ENCODE data around the gene TOR2A. TPM values are rescaled to one million over a fixed set of nuclear protein-coding genes. Genes with fewer than 3 reads are reported as not detected.

Gene TOR2A
- total RNA-seq, 3 donors from 2014 or later = 19.7 to 30.2 (median 28.2) TPM

GRCh38 chr9:127770583-127770904 is 35.5 kb upstream of the TOR2A start:
- peak in 1 of 3 donors; percentile 55 for DNase-seq
- no peaks in the 10 kb centered on the region for H3K9me3 ChIP-seq
- H3K4me3 ChIP-seq = no peak overlapping the region
- H3K36me3 ChIP-seq (ENCODE audit: low read depth) = no peaks in the 10 kb centered on the region
- TF ChIP-seq CTCF (IDR thresholded peaks at IDR 0.05) = no peak
- intact Hi-C loops (cut with DNase I, micrococcal nuclease) = no loop called here
- ATAC-seq = no peak
- H3K4me1 ChIP-seq (ENCODE audit: low read depth) = peaks cover 14% of the 10 kb centered on the region

GRCh38 chr9:127769929-127770582 is 35.0 kb upstream of the TOR2A start:
- Histone ChIP-seq H3K9me3 (no peaks in the 10 kb centered on the region), H3K4me3 (no peak overlapping the region), H3K4me1 (ENCODE audit: low read depth) (peaks cover 14% of the 10 kb centered on the region), H3K36me3 (ENCODE audit: low read depth) (no peaks in the 10 kb centered on the region)
- DNase-seq (peak in 1 of 3 donors; percentile 55), ATAC-seq (no peak)
- TF ChIP-seq CTCF (IDR thresholded peaks at IDR 0.05) = no peak
- intact Hi-C loops (cut with DNase I, micrococcal nuclease) = no loop called here

- Histone ChIP-seq H3K4me3 (no peak overlapping the region), H3K4me1 (ENCODE audit: low read depth) (peaks cover 14% of the 10 kb centered on the region), H3K9me3 (no peaks in the 10 kb centered on the region), H3K36me3 (ENCODE audit: low read depth) (no peaks in the 10 kb centered on the region)
- no peak for DNase-seq
- intact Hi-C loops (cut with DNase I, micrococcal nuclease) = no loop called here
- no peak for TF ChIP-seq CTCF (IDR thresholded peaks at IDR 0.05)
- ATAC-seq = no peak
These were observed 34.0 kb upstream of the TOR2A start for GRCh38 chr9:127769101-127769500.

- ATAC-seq (no peak), DNase-seq (no peak)
- peaks cover 14% of the 10 kb centered on the region for H3K4me1 ChIP-seq (ENCODE audit: low read depth)
- no peaks in the 10 kb centered on the region for H3K9me3 ChIP-seq
- no peak for TF ChIP-seq CTCF (IDR thresholded peaks at IDR 0.05)
- no peaks in the 10 kb centered on the region for H3K36me3 ChIP-seq (ENCODE audit: low read depth)
- H3K4me3 ChIP-seq = no peak overlapping the region
- intact Hi-C loops (cut with DNase I, micrococcal nuclease) = no loop called here
These were observed 33.6 kb upstream of the TOR2A start for GRCh38 chr9:127768698-127769097.

- no peak for TF ChIP-seq CTCF (IDR thresholded peaks at IDR 0.05)
- H3K9me3 ChIP-seq = no peaks in the 10 kb centered on the region
- no peaks in the 10 kb centered on the region for H3K36me3 ChIP-seq (ENCODE audit: low read depth)
- ATAC-seq (no peak), DNase-seq (no peak)
- no peak overlapping the region for H3K4me3 ChIP-seq
- H3K4me1 ChIP-seq (ENCODE audit: low read depth) = peaks cover 14% of the 10 kb centered on the region
- intact Hi-C loops (cut with DNase I, micrococcal nuclease) = no loop called here
These were observed 32.8 kb upstream of the TOR2A start for GRCh38 chr9:127767909-127768331.

- intact Hi-C loops (cut with DNase I, micrococcal nuclease) = no loop called here
- no peak for DNase-seq
- Histone ChIP-seq H3K4me1 (ENCODE audit: low read depth) (peaks cover 14% of the 10 kb centered on the region), H3K4me3 (no peak overlapping the region), H3K9me3 (no peaks in the 10 kb centered on the region), H3K36me3 (ENCODE audit: low read depth) (no peaks in the 10 kb centered on the region)
- no peak for ATAC-seq
- no peak for TF ChIP-seq CTCF (IDR thresholded peaks at IDR 0.05)
These were observed 32.3 kb upstream of the TOR2A start for GRCh38 chr9:127767410-127767809.
